ENCODE data around the gene LDLRAD4.

Gene LDLRAD4

GRCh38 chr18:13616041-13616440 is 397.5 kb downstream of the LDLRAD4 start:
- no peak overlapping the region for H3K27ac ChIP-seq
- TF ChIP-seq ZFX (IDR thresholded peaks at IDR 0.05), result no peak
- TF ChIP-seq CTCF (conservative IDR thresholded peaks at IDR 0.05), result no peak

- TF ChIP-seq CTCF (conservative IDR thresholded peaks at IDR 0.05) (no peak), ZFX (IDR thresholded peaks at IDR 0.05) (no peak)
- H3K27ac ChIP-seq, result no peak overlapping the region
Observed at GRCh38 chr18:13616525-13617035, 398.0 kb downstream of the LDLRAD4 start.

- no peak overlapping the region for H3K27ac ChIP-seq
- TF ChIP-seq CTCF (conservative IDR thresholded peaks at IDR 0.05) (no peak), ZFX (IDR thresholded peaks at IDR 0.05) (no peak)
Observed at GRCh38 chr18:13617826-13618515, 399.4 kb downstream of the LDLRAD4 start.

GRCh38 chr18:13618760-13619438 is 400.3 kb downstream of the LDLRAD4 start:
- TF ChIP-seq CTCF (conservative IDR thresholded peaks at IDR 0.05) (no peak), ZFX (IDR thresholded peaks at IDR 0.05) (no peak)
- no peak overlapping the region for H3K27ac ChIP-seq

- no peak overlapping the region for H3K27ac ChIP-seq
- TF ChIP-seq ZFX (IDR thresholded peaks at IDR 0.05), result no peak
- no peak for TF ChIP-seq CTCF (conservative IDR thresholded peaks at IDR 0.05)
Observed at GRCh38 chr18:13619505-13620205, 401.1 kb downstream of the LDLRAD4 start.

- TF ChIP-seq CTCF (conservative IDR thresholded peaks at IDR 0.05) (no peak), ZFX (IDR thresholded peaks at IDR 0.05) (no peak)
- no peak overlapping the region for H3K27ac ChIP-seq
Observed at GRCh38 chr18:13620206-13620672, 401.7 kb downstream of the LDLRAD4 start.
